Loucy (cell line): ENCODE results near the gene C5orf15.

Source experiments
- EZH2phosphoT487 ChIP-seq: fragments of 200-600 bp; IDR thresholded peaks from 2 replicates; pipeline ENCODE4 v1.6.1; 2018; ENCODE audit warnings: antibody characterized with exemption, mild to moderate bottlenecking, moderate library complexity, borderline replicate concordance
- TF ChIP-seq, protein P1 (sequence below): fragments of 200-600 bp; sonication (generic); conservative IDR thresholded peaks from 2 replicates; pipeline ENCODE4 v1.5.1; 2014; ENCODE audit warnings: mild to moderate bottlenecking, antibody characterized with exemption, low read length

GRCh38 chr5:134000091-134000511 lies 31.7 kb upstream of the C5orf15 start:
- TF ChIP-seq, protein P1, sequence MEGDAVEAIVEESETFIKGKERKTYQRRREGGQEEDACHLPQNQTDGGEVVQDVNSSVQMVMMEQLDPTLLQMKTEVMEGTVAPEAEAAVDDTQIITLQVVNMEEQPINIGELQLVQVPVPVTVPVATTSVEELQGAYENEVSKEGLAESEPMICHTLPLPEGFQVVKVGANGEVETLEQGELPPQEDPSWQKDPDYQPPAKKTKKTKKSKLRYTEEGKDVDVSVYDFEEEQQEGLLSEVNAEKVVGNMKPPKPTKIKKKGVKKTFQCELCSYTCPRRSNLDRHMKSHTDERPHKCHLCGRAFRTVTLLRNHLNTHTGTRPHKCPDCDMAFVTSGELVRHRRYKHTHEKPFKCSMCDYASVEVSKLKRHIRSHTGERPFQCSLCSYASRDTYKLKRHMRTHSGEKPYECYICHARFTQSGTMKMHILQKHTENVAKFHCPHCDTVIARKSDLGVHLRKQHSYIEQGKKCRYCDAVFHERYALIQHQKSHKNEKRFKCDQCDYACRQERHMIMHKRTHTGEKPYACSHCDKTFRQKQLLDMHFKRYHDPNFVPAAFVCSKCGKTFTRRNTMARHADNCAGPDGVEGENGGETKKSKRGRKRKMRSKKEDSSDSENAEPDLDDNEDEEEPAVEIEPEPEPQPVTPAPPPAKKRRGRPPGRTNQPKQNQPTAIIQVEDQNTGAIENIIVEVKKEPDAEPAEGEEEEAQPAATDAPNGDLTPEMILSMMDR, result no peak
- no peak for TF ChIP-seq EZH2phosphoT487
